ENCODE results near the gene BPGM.

DNA sequence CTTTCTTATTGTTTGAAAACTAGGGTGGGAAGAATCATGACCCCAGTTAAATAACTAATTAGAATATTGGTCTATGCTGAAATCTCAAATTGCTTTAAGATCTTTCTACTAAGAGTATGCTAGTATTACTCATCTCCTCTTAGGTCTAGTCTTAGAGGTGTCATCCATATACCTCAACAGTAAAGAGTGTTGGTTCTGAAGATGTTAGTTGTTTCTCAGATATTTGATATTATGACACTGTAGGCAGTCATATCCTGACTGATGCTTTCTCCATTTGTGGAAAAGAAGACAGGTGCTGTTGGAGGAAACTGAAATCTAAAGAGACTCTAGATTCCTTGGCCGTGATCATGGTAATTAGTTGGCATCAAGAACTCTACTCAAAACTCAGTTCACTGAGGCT, 21.2 kb downstream of the BPGM start:
- TF ChIP-seq EZH2phosphoT487 (IDR thresholded peaks at IDR 0.05; ENCODE audit: unreplicated experiment) (no peak), POLR2AphosphoS5 (IDR thresholded peaks at IDR 0.05; ENCODE audit: low read depth) (no peak), CTCF (conservative IDR thresholded peaks at IDR 0.05; ENCODE audit: low read depth in 2 of 2) (no peak), EZH2 (IDR thresholded peaks at IDR 0.05; ENCODE audit: low read depth, unreplicated experiment) (no peak), STAT1 (IDR thresholded peaks at IDR 0.05; ENCODE audit: unreplicated experiment) (no peak), JUNB (IDR thresholded peaks at IDR 0.05; ENCODE audit: unreplicated experiment) (no peak), ZNF114 (CRISPR knock-in tag; IDR thresholded peaks at IDR 0.05) (no peak), CREB1 (CRISPR knock-in tag; IDR thresholded peaks at IDR 0.05; ENCODE audit: low read depth) (no peak)
- TF ChIP-seq, protein P1, sequence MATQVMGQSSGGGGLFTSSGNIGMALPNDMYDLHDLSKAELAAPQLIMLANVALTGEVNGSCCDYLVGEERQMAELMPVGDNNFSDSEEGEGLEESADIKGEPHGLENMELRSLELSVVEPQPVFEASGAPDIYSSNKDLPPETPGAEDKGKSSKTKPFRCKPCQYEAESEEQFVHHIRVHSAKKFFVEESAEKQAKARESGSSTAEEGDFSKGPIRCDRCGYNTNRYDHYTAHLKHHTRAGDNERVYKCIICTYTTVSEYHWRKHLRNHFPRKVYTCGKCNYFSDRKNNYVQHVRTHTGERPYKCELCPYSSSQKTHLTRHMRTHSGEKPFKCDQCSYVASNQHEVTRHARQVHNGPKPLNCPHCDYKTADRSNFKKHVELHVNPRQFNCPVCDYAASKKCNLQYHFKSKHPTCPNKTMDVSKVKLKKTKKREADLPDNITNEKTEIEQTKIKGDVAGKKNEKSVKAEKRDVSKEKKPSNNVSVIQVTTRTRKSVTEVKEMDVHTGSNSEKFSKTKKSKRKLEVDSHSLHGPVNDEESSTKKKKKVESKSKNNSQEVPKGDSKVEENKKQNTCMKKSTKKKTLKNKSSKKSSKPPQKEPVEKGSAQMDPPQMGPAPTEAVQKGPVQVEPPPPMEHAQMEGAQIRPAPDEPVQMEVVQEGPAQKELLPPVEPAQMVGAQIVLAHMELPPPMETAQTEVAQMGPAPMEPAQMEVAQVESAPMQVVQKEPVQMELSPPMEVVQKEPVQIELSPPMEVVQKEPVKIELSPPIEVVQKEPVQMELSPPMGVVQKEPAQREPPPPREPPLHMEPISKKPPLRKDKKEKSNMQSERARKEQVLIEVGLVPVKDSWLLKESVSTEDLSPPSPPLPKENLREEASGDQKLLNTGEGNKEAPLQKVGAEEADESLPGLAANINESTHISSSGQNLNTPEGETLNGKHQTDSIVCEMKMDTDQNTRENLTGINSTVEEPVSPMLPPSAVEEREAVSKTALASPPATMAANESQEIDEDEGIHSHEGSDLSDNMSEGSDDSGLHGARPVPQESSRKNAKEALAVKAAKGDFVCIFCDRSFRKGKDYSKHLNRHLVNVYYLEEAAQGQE (IDR thresholded peaks at IDR 0.05; ENCODE audit: unreplicated experiment), result no peak
- TF ChIP-seq, protein P2, sequence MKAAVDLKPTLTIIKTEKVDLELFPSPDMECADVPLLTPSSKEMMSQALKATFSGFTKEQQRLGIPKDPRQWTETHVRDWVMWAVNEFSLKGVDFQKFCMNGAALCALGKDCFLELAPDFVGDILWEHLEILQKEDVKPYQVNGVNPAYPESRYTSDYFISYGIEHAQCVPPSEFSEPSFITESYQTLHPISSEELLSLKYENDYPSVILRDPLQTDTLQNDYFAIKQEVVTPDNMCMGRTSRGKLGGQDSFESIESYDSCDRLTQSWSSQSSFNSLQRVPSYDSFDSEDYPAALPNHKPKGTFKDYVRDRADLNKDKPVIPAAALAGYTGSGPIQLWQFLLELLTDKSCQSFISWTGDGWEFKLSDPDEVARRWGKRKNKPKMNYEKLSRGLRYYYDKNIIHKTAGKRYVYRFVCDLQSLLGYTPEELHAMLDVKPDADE (IDR thresholded peaks at IDR 0.05), result no peak
